Esophagus squamous epithelium (tissue), 4 donors: ENCODE measurements around the gene COL4A2.

Experiments used
- CTCF ChIP-seq, 6 experiments: fragments of 450-650 bp in 4 of 6; fragments of 200-600 bp in 2 of 6; sonication (generic) in 2 of 6; IDR thresholded peaks; one replicate each; pipeline ENCODE4 v1.5.1; 2016 to 2019; ENCODE audit warnings: antibody characterized with exemption in 6 of 6, mild to moderate bottlenecking in 4 of 6, moderate library complexity in 4 of 6
- POLR2A ChIP-seq, 4 donors: fragments of 450-650 bp; IDR thresholded peaks; one replicate each; pipeline ENCODE4 v1.6.1; 2017; ENCODE audit warnings: antibody characterized with exemption in 4 of 4, mild to moderate bottlenecking in 4 of 4, moderate library complexity in 3 of 4

GRCh38 chr13:110470272-110471009, 163.4 kb downstream of the COL4A2 start:
- TF ChIP-seq POLR2A (IDR thresholded peaks at IDR 0.05) (no peak), CTCF (IDR thresholded peaks at IDR 0.05) (no peak)
